ENCODE measurements around the gene CEP112.
A peak's percentile ranks its signal among the peaks of the same experiment; 100 is the strongest.
"Not testable (repeated sequence)": the region's sequence is repeated elsewhere in the genome, so short reads cannot be mapped to it uniquely, and the experiment has no call there.

The CEP112 gene

DNA sequence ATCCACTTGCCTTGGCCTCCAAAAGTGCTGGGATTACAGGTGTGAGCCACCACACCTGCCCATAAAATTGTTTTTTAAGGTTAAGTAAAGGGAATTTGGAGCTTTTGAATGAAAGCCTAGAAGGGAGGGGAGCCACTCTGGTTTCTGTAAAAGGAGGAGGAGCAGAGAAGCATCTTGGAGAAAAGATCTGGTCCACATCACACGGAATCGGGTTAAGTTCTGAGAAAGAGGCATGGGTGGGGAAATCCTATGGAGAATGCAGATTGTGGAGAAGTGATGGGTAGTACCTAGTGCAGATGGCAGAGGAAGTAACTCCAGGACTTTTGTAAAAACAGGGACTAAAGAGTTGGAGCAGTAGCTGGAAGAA, 18.3 kb upstream of the CEP112 start:
- no peak for DNase-seq

- no peak for DNase-seq
Observed at GRCh38 chr17:66207936-66208335, 16.0 kb upstream of the CEP112 start.

DNA sequence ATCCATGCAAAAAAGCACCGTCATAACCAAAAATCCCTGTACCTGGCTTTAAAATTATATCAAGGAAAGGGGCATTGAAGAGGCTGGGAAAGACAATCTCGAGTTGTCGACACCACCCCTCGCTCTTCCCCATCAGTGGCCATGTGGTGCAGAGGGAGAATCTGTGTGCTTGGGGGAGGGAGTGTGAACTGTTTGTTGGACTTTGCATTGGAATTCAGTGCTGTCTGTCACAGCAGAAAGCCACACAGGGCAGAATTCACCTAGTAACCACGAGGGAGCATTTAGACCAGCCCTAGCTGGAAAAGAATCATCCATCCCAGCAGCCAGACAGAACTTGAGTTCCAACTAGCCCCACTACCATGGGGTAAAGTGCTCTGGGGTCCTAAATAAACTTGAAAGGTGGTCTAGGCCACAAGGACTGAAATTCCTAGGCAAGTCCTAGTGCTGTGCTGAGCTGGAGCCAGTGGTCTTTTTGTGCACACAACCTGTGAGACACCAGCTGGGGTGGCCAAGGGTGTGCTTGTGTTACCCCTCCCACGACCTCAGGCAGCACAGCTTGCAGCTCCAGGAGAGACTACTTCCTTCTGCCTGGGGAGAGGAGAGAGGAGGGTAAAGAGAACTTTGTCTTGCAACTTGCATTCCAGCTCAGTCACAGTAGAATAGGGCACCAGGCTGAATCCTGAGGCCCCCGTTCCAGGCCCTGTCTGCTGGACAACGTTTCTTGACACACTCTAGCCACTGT, 11.5 kb upstream of the CEP112 start:
- DNase-seq, result no peak

GRCh38 chr17:66200685-66201092, 8.8 kb upstream of the CEP112 start:
- DNase-seq, result peak; percentile 46 to 60

DNA sequence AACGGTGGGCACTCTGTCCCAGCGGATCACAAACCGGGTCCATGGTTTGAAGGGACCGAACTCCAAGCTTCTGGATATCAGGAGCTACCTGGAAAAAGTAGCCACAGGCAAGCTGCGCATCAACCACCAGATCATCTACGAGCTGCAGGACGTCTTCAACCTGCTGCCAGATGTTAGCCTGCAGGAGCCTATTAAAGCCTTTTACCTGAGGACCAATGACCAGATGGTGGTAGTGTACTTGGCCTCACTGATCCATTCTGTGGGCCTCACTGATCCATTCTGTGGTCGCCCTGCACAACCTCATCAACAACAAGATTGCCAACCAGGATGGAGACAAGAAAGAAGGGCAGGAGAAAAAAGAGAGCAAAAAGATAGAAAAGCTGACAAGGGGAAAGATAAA, 6.3 kb upstream of the CEP112 start:
- no peak for DNase-seq

DNA sequence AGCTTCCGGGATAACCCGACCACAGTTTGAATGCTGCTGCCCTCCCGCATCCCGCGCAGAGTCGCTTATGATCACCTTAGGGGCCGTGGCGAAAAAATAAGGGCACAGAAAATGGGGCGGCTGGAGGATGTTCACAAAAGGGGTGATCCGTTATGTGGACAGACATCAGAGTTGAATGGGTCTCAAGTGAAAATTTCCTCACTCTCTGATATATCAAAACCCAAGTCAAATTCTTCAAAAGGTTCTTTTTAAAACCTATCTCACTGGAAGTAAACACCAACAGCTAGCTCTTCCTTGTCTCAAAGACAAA, 400 bp upstream of the CEP112 start:
- DNase-seq, result no peak

DNA sequence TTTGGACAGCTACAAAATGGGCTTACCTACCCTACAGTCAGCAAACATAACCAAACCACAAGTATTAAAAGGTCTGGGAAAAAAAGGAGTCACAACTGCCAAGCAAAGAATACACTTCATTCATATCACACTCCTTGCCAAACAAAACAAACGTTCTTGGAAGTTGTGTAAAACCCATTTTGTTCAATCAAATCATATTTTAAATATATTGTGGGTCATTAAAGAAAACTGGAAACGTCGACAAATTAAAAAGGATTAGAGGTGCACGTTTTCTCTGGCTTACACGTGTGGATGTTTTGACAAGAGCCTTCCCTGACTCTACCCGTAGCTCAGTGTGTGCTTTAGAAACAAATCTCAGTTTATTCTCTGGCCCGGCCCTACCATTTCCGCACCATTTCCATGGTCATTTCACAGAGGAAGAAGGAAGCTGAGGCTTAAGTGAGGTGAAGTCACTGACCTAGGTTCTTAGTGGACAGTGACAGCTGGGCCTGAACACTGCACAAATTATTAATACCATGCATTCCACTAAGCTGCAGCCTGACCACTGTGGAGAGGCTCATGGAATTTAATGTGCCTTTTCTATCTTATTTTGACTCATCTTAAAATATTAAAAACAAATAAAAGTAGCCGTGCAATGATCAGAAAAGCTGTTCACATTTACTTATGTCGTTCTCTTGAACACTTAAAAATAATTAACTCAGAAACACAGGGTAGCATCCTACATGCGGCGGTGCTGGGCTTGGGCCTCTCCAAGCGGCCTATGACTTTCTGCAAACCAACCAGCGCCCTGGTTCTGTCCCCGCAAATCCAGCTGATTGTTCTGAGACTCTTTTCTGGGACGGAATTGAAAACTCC, 968 bp downstream of the CEP112 start:
- peak; percentile 13 to 15 for DNase-seq

DNA sequence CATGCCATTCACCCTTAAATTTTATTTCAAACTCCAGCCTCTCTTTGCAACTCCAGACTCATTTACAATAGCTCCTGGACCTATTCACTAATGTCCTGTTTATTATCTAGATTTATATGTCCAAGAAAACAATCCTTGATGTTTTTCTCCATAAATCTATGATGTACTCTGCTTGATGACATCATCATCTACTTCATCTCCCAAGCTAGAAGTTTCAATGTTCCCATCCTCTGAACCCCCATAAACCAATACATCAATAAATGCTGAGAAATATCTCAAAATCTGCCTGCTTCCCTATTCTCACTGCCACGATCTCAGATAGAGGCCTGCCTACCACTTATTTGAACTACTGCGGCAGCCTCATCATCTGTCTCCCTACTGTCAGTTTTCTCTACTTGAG, 4.2 kb downstream of the CEP112 start:
- no peak for DNase-seq

- no peak for DNase-seq
Observed at GRCh38 chr17:66185862-66186261, 6.1 kb downstream of the CEP112 start.

- DNase-seq, result no peak
Observed at GRCh38 chr17:66184392-66184791, 7.5 kb downstream of the CEP112 start.

DNA sequence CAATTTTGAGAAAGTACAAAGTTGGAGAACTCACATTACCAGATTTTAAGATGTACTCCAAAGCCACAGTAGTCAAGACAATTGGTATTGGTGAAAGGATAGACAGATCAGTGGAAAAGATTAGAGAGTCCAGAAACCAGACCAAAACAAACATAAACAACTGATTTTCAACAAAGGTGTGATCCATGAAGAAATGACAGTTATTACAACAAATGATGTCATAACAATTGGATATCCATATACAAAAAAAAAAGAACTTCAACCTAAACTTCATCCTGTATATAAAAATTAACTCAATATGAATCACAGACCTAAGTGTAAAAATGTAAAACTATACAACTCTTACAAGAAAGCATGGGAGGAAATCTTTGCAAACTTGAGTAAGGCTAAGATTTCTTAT, 8.4 kb downstream of the CEP112 start:
- DNase-seq, result no peak

DNA sequence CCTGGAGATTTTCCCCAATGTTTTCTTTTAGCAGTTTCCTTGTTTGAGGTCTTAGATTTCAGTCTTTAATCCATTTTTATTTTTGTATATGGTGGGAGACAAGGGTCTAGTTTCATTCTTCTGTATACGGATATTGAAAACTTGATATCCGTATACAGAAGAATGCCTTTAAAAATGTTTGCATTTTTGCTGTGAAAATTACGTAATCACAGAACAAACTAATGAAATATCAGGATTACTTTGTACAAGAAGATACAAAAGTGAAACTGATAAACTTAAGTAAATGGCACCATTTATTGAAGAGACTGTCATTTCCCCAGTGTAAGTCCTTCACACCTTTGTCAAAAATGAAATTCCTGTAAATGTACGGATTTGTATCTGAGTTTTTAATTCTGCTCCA, 13.3 kb downstream of the CEP112 start:
- DNase-seq, result no peak

DNA sequence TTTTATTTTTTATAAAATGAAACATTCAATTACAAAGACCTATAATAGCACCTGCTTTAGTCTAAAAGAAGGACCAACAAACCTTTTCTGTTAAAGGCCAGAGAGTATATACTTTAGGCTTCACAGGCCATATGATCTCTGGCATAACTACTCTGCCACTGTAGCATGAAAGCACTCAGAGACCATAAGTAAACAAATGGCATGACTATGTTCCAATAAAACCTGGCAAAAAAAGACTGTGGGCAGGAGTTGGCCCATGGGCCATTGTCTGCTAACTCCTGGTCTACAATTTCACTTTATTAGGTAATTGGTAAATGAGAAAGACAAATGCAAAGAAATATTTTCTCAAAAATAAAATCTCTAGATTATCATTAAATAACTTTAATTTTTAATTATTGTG, 14.9 kb downstream of the CEP112 start:
- DNase-seq, result no peak

GRCh38 chr17:66175892-66176291, 16.0 kb downstream of the CEP112 start:
- DNase-seq, result no peak

- no peak for DNase-seq
Observed at GRCh38 chr17:66172691-66173223, 19.2 kb downstream of the CEP112 start.

DNA sequence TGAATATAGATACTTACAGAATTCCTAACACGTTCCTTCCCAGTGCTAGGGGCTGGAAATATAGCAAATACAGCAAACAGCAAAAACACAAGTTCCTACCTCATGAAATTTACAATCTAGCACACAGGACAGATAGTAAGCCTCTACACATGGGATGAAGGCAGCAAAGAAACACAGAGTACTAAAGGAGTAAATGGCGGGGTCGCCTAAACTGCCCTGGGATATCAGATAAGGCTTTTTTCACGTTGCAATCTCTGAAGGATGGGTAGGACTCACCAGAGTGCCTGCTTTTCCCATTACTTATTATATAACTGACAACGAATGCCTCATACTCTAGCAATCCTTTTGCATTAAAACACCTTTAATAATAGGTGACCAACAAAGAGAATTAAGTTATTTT, 19.8 kb downstream of the CEP112 start:
- DNase-seq, result no peak

DNA sequence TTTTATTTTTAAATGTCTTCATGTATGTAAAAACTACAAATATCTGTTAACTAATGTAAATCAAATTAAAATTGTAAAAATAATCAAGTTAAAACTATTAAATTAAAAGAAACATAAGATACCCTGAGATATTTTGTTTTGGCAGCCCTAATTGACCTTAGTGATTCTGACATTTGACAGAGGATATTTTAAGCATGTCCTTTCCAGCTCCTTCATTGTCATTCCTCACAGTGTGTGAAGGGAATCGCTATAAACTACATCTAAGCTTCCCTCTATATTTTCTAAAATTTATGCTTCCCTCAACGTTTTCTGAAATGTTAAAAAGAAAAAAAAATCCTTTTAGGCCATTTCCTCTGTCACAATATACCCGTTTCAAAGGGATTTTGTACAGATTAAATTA, 20.2 kb downstream of the CEP112 start:
- DNase-seq, result no peak

DNA sequence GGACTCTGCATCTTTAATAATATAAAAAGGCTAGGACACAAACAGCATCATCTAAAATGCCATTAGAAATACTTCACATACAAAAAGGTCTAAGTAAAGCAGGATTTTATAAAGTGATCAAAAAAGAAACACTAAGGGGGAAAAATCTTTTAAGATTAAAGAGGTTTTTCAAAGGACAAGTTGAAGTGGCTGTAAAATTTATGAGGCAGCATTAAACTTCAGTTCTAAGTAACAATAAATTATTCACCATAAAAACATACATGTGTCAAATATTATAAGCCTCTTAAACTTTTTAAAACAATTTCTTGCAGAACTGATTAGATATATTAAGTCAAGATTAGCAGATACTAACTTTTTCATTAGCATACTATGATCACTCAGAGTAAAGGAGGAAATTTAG, 20.8 kb downstream of the CEP112 start:
- no peak for DNase-seq

- no peak for DNase-seq
Observed at GRCh38 chr17:66169839-66170238, 22.1 kb downstream of the CEP112 start.

DNA sequence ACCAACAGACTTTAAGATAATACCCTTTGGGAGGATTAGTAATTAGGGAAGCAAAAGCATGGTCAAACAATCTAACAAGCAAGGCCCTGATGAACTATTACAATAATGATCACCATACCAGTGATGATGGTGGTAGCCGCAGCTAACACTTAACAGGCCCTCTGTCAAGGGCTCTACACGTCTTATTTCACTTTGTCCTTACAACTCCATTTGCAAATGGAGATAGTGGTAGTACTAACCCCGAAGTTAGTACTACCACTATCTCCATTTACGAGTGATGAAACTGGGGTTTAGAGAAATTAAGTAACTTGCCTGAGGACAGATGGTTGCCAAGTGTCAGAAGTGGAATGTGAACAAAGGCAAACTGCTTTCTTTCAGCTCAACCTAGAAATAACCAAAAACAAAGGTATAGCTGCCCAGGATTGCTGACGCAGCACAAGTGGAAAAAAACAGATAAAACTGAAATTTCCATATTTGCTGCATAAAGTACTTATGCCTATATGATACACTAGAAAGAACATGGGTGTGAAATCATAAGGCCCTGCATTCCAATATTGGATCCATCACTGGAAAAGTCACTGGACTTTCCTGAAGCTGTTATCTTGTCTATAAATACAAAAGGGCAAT, 24.6 kb downstream of the CEP112 start:
- DNase-seq, result no peak

DNA sequence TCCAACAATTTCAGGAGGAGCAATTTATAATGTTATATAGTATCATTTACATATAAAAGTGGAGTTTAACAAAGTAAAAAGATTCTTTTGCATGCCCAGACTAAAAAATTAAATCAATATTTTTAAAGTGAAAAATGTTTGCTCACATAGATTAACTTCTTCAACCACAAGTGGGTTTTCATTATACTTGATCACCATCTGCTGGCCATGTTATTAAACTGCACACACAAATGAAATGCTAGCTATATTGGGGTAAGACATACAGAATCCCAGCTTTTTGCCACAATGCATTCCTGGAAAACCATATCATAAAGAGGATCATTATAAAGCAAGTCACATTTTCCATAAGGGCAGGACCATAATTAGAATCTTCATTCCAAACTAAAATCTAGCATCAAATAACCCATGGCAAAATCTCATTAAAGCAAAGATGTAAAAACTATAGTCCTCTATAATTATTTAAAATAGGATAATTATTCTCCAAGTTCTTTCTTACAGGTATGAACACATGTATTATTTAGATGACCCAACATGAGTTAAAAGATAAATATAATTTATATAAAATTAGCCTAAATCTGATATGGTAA, 26.3 kb downstream of the CEP112 start:
- no peak for DNase-seq

DNA sequence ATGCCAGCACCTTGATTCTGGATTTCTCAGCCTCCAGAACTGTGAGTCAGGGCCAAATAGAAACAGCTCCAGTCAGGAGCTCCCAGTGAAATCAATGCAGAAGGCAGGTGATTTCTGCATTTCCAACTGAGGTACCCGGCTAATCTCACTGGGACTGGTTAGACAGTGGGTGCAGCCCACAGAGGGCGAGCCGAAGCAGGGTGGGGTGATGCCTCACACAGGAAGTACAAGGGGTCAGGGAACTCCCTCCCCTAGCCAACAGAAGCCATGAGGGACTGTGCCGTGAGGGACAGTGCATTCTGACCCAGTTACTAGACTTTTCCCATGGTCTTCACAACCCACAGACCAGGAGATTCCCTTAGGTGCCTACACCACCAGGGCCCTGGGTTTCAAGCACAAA, 36.9 kb downstream of the CEP112 start:
- DNase-seq, result not testable (repeated sequence)

- DNase-seq, result no peak
Observed at GRCh38 chr17:66152756-66153155, 39.2 kb downstream of the CEP112 start.

- DNase-seq, result no peak
Observed at GRCh38 chr17:66150708-66151107, 41.2 kb downstream of the CEP112 start.
